ENCODE data around the gene BOD1. TPM values are rescaled to one million over a fixed set of nuclear protein-coding genes. Genes with fewer than 3 reads are reported as not detected.

The BOD1 gene
- total RNA-seq, 4 donors from 2014 or later, result 46.3 to 53.3 (median 48.7) TPM

DNA sequence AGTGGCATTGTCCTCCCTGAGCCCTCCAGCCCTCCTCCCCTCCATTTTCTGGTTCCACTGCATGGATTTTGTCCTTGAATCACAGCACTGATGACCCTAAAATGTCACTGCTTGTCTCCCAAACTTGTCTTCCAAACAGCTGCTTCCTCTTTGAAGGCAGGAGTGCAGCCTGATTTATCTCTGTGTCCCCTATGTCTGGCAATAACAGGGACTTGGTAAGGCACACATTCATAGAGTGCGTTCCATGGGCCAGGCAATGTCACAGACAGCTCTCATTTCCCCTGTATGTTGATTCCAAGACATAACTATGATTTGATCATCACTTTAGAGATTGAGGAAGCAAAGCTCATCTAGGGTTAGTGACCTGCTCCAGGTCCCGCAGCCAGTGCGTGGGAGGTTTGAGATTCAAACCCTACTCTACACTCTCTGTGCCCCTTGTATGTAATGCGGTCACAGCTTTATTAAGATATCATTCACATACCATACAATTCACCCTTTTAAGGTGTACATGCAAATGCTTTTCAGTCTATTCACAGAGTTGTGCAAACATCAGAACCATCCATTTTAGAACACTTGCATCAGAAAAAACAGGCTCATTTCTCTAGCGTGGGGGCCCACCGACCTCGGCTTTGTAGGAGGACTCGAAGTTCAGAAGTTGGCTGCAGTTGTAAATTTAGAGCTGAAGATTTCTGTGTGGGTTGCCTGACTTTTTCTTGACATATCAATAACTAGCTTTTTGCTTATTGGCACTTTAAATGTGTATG, 28.4 kb upstream of the BOD1 start:
- Histone ChIP-seq H3K4me3 (no peak overlapping the region), H3K36me3 (no peaks in the 10 kb centered on the region), H3K27ac (no peak overlapping the region), H3K4me1 (no peaks in the 10 kb centered on the region), H3K9me3 (no peaks in the 10 kb centered on the region), H3K27me3 (peaks cover 2% of the 10 kb centered on the region)
- TF ChIP-seq POLR2AphosphoS5 (IDR thresholded peaks at IDR 0.05) (no peak), POLR2A (IDR thresholded peaks at IDR 0.05) (no peak), EP300 (IDR thresholded peaks at IDR 0.05) (no peak)
- TF ChIP-seq, protein P1, sequence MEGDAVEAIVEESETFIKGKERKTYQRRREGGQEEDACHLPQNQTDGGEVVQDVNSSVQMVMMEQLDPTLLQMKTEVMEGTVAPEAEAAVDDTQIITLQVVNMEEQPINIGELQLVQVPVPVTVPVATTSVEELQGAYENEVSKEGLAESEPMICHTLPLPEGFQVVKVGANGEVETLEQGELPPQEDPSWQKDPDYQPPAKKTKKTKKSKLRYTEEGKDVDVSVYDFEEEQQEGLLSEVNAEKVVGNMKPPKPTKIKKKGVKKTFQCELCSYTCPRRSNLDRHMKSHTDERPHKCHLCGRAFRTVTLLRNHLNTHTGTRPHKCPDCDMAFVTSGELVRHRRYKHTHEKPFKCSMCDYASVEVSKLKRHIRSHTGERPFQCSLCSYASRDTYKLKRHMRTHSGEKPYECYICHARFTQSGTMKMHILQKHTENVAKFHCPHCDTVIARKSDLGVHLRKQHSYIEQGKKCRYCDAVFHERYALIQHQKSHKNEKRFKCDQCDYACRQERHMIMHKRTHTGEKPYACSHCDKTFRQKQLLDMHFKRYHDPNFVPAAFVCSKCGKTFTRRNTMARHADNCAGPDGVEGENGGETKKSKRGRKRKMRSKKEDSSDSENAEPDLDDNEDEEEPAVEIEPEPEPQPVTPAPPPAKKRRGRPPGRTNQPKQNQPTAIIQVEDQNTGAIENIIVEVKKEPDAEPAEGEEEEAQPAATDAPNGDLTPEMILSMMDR (IDR thresholded peaks at IDR 0.05), result no peak
- WGBS, result 56% methylated on average over 8 of the region's 8 CpGs
- peak in 1 of 2 donors; percentile 40 for DNase-seq (ENCODE audit: low spot score in 2 of 2)

DNA sequence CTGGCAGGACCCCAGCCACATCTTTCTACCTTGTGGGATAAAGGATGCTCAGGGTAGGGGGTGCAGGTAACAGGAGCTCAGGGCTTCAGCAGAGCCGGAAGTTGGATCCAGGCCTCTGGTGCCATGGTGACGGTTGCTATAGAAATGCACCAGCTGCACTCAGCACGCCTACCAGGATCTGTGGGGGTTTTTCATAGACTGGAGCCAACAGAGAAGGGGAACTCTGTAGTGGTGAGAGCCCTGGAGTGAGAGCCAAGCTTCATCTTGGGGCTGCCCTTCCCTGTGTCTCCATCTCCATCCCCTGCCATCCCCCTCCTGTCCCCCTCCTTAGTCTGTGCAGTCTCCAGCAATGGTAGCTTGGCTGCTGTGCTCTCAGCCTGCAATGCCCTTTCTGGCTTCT, 27.5 kb upstream of the BOD1 start:
- no peak for TF ChIP-seq EP300 (IDR thresholded peaks at IDR 0.05)
- TF ChIP-seq POLR2A (IDR thresholded peaks at IDR 0.05), result no peak
- TF ChIP-seq, protein P1 (IDR thresholded peaks at IDR 0.05), result no peak
- no peak for TF ChIP-seq POLR2AphosphoS5 (IDR thresholded peaks at IDR 0.05)
- Histone ChIP-seq H3K27ac (no peak overlapping the region), H3K4me1 (no peaks in the 10 kb centered on the region), H3K27me3 (peaks cover 2% of the 10 kb centered on the region), H3K4me3 (no peak overlapping the region), H3K36me3 (no peaks in the 10 kb centered on the region), H3K9me3 (no peaks in the 10 kb centered on the region)
- peak in 1 of 2 donors; percentile 37 for DNase-seq (ENCODE audit: low spot score in 2 of 2)
- 67% methylated on average over 1 of the region's 3 CpGs for WGBS

DNA sequence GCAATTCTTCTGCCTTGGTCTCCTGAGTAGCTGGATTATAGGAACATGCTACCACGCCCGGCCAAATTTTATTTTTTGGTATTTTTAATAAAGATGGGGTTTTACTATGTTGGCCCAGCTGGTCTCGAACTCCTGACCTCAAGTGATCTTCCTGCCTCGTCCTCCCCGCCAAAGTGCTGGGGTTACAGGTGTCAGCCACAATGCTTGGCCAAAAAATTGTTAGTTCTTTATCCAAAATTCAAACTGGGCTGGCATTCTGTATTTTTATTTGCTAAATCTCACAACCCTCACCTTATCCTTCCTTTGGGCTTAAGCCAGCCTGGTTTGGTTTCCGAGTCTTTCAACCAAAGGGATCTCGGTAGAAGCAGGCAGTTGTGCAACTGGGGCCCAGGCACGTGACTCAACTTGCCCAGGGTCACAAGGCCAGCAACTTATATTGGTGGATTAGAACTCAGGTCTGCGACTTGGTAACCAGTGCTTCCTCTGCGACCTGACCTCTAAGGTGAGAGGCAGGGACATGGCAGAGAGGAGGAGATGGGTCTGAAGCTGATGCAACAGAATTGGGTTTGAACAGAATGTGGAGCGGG, 26.5 kb upstream of the BOD1 start:
- no peaks in the 10 kb centered on the region for H3K27me3 ChIP-seq
- DNase-seq (ENCODE audit: low spot score in 2 of 2), result peak in 1 of 2 donors; percentile 52
- no peaks in the 10 kb centered on the region for H3K36me3 ChIP-seq
- no peaks in the 10 kb centered on the region for H3K9me3 ChIP-seq
- H3K4me3 ChIP-seq, result no peak overlapping the region
- no peaks in the 10 kb centered on the region for H3K4me1 ChIP-seq
- TF ChIP-seq POLR2AphosphoS5 (IDR thresholded peaks at IDR 0.05) (no peak), POLR2A (IDR thresholded peaks at IDR 0.05) (no peak), EP300 (IDR thresholded peaks at IDR 0.05) (no peak)
- TF ChIP-seq, protein P1 (IDR thresholded peaks at IDR 0.05), result no peak
- H3K27ac ChIP-seq, result no peak overlapping the region
- WGBS, result 85% methylated on average over 11 of the region's 11 CpGs

DNA sequence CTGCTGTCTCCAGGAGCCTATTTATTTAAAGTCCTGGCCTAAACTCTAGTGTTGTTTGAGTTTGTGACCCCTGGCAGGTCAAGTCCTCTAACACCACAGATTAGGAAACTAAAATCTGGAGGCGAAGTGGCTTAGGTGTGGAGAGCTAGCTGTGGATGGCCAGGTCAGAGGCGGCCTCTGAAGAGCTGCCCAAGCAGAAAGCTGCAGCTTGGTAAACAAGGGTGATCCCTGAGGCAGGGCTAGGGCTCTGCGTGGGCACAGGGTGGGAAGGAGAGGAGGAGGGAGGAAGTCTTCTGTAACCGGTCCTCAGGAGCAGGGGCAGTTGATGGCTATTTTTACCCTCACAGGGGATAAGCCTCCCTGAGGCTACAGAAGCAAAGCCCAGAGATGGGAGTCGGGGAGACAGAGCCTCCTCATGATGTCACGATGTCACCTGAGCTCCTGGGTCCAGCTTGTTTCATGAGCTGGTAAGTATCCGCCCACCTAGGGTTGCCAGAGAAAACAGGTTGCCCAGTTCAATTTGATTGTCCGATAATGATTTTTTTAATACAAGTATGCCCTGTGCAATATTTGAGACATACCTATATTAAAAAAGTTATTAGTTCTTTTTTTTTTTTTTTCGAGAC, 25.9 kb upstream of the BOD1 start:
- no peak overlapping the region for H3K27ac ChIP-seq
- TF ChIP-seq POLR2AphosphoS5 (IDR thresholded peaks at IDR 0.05) (no peak), EP300 (IDR thresholded peaks at IDR 0.05) (no peak), POLR2A (IDR thresholded peaks at IDR 0.05) (no peak)
- TF ChIP-seq, protein P1 (IDR thresholded peaks at IDR 0.05), result no peak
- peak in 1 of 2 donors; percentile 41 for DNase-seq (ENCODE audit: low spot score in 2 of 2)

More for the DNA sequence above, 25.9 kb upstream of the BOD1 start:
- no peaks in the 10 kb centered on the region for H3K9me3 ChIP-seq
- no peaks in the 10 kb centered on the region for H3K27me3 ChIP-seq
- 77% methylated on average over 9 of the region's 9 CpGs for WGBS
- H3K4me1 ChIP-seq, result no peaks in the 10 kb centered on the region
- no peaks in the 10 kb centered on the region for H3K36me3 ChIP-seq
- H3K4me3 ChIP-seq, result no peak overlapping the region
